Measurements from ENCODE around the gene SCD5.

The SCD5 gene

DNA sequence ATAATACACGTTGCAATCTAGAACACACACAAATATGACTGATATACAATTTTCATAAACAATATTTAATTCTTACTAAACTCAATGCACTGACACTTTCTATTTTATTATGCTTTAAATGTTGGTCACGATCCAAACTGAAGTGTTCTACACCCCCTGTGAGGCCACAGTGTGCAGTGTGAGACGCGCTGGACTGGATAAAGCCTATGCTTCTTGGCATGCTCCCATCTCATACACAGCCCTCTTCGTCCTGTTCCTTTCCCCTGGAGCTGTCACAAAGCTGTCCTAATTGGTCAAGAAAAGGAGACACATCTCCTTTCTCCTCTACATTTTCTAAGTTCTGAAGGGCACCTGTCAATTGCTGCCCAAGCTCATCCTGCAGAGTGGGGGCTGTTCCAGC lies 72.0 kb downstream of the SCD5 start:
- no peak for DNase-seq (ENCODE audit: low read depth)

DNA sequence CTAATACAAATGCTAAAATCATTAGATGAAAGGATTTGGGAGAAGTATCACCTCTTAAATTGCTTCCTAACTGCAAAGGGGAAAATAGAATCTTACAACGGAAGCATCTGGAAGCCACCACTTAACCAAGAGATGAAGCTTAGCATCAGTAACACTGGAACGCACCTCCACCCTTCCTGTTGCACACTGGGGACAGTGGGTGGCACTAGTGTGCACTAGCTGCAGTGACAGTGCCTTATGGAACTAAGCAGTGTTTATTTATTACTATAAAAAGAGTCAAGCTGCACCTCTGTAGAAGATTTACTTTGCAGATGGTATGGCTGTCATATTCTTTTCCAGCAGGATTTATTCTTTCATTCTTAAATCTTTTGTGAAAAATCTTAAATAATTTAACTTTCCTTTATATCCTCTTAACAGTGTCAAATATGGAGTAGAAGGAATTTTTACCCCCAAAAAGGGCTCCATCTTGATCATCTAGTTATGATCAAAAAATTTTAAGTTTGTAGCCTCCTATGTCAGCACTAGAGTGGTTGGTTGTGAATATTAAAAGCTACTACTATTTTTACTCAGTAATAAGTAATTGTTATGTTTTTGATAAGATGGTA lies 76.7 kb downstream of the SCD5 start:
- DNase-seq (ENCODE audit: low read depth): no peak

DNA sequence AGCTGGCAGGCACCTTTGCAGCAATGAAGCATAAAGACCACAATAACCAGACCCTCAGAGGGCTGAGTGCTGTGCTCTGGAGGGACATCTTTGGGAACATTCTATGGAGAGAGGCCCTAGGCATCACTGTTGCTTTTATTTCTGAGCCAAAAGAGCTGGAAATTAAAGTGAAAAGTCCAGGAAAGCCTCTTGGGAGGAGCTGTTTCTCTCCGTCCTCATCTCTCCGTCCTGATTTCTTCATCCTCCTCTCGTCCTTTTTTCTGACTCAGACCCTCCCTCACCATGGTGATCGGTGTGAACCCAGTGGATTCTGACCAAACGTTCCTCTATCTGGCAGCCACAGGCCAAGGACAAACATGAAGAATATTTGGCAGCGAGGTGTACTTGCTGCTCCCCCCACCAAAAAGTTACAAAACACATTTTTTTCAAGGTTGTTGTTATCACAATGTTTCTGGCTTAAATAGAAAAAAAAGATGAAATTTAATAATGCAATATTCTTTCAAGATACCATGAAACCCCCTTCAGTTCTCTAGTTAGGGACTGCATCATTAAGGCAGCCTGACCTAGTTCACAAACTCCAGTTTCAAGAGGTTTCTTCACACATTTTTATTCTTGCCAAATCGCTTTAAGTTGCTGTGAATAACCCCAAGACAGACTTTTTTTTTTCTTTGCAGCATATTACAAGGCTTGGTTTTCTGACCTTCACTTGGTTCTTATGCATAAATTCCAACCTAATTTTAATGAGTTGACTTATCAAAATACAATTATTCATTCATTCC lies 80.2 kb downstream of the SCD5 start:
- DNase-seq (ENCODE audit: low read depth): no peak

DNA sequence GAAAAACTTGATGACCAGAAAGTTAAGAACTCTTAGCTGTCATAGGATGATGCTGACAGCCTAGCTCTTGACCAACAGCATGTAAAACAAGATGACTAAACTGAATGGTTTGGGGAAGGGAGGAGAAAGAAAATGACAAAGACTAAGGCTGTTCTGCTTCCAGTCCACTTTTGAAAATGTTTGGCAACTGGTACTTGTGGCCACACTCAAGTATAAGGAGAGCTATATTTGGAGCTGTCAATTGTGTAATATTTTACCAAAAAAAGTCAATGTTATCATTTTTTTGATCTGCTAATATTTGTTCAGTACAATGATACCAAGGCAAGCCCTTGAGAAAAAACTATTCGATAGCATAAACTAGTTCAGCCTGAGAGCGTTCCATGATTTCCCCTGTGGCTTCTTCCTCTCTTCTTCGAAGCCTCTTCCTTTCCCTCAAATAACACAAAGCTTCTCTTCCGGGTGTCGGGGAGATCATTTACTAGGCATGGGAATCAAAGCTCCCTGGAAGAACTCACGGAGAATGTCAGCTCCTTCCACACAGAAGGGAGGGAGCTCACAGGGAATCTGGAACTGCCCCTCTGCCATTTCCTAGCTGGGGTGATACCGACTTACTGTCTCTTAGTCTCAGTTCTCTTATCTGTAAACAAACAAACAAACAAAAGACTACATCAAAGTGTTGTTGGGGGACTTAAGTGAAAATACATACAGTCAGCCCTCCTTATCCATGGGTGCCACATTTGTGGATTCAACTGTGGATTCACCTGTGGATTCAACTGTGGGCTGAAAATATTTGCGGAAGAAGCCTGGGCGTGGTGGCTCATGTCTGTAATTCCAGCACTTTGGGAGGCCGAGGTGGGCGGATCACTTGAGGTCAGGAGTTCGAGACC lies 82.6 kb downstream of the SCD5 start:
- DNase-seq (ENCODE audit: low read depth): no peak

DNA sequence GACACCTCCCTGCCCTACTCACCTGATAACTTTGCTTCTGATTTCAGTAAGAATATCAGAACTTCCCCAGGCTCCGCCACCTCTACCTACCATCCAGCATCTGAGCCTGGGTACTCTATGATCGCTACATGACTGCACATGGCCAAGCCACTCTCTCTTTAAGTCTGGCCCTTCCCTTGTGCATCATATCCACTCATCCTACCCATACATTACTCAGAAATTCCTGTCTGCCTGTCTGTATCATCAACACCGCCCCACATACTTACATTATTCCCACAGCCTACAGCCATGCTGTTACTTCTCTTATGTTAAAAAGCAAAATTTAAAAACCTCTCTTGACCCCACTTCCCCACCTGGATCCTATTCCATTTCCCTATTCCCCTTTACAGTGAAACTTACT lies 84.7 kb downstream of the SCD5 start:
- DNase-seq (ENCODE audit: low read depth): no peak

DNA sequence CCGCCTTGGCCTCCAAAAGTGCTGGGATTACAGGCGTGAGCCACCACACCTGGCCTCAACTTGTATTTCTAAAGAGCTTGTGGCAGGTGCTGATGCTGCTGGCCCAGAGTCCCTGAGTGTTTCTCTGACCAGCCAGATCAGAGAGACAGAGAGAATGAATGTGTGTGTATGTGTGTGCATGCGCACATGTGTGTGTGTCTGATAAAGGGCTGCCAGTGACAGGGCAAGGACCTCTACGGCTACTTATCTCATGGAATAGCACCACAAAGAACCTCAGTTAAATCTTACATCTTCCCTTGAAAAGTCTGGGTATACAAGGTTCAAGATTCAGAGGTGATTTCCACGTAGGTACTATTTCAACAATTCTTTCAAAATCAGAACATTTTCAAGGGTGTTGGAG lies 86.0 kb downstream of the SCD5 start:
- DNase-seq (ENCODE audit: low read depth): no peak

DNA sequence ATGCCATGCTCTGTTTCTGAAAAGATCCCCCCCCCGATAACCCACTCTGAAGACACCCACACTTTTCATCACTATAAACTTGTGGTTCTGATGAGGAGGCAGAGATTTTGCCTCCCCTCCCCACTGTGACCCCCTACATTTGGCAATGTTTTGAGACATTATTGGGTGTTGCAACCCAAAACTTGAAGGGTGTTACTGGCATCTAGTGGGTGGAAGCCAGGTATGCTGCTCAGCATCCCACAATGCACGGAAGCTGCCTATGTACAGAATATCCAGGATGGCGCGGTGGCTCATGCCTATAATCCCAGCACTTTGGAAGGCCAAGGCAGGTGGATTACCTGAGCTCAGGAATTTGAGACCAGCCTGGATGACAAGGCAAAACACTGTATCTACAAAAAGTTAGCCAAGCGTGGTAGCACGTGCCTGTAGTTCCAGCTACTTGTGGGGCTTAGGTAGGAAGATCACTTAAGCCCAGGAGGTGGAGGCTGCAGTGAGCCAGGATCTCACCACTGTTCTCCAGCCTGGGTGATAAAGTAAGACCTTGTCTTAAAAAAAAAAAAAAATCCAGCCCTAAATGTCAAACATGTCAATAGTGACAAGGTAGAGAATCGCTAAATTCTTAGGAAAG lies 87.3 kb downstream of the SCD5 start:
- DNase-seq (ENCODE audit: low read depth): no peak

DNA sequence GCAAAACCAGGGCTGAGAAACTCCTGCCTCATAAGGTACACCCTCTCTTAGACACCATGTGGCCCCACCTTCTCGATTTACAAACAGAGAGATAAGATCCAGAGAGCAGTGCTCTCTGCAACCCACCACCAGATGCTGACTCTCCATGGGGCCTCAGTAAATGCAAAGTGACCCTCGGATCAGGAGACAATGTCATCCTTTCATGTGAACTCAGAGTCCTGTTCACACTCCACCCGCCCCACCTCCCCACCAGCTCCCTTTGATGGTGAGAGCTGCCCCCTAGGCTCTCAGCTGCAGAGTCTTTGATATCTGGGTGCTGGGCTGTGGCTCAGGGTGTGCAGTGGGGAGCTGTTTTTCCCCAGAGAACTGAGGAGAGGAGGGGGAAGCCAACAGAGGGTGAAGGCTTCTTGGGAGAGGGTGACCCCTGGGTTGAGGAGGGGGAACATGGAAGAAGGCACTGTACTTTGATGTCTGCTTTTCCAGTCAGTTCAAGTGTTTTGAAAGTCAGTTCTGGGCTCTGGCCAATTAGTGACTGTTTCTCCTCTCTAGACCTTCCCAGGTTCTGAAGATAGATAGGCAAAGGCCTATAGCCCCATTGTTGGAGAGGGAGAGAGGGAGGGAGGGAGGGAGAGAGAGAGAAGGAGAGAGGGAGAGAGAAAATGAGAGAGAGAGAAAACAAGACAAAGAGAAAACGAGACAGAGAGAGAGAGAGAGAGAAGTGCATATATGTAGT lies 88.2 kb downstream of the SCD5 start:
- no peak for DNase-seq (ENCODE audit: low read depth)

DNA sequence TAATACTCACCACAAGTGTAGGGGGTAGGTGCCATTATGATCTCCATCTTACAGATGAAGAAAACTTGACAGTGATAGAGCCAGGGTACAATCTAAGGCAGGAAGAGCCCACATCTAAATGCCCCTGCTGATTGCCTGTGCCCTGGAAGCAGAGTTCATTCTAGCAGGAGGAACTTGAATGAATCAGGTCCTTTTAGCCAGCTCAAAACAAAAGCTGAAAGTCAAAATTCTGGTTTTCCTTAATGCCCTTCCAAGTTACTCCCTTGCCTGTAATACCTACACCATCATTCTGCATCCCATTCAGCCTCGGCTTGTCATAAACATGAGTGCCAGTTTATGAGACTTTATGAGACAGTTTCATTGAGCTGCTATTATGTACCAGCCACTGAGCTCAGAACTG lies 89.6 kb downstream of the SCD5 start:
- no peak for DNase-seq (ENCODE audit: low read depth)

DNA sequence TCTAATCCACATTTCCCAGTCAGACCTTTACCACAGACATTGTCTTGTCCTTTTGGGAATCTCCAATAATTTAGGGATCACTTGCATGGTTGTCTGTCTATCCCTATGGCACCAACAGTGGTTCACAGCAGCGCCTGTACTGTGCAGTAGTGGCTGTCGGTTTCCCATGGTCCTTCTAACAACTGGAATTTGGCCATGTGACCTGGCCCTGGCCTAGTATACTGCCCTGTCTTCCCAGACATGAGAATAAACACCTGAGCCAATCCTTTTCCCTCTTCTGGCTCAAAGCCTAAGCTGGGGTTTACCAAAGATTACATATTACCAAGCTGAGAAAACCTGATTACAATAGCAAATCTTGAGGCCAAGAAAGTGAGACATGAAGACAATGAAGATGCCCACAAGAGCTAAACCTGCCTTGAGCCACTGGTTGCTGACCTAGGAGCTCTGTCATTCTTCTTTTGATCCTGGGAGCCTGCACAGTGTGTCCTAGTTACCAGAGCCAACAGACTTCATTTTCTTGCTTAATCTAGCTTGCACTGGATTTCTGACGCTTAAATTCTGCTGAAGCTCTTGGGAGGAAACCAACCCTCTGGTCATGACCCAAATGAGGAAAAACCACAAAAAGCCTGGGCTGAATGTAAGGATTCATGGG lies 92.1 kb downstream of the SCD5 start:
- no peak for DNase-seq (ENCODE audit: low read depth)

DNA sequence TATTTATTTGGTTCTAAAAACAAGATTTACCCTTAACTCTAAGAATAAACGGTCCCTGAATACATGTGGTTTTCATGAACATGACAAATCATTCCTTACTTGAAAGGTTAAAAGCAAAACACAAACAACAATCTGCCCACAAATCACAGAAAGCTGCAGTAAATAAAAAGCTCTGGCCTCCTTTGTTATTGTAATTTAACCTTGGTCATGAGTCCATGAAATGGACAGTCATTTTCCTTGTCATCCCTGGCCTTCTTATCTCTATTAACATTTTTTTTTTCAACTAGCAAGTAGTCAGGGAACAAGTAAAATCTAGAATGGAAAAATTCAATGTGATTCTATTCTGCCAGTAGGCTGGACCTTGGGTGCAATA lies 92.7 kb downstream of the SCD5 start:
- no peak for DNase-seq (ENCODE audit: low read depth)

DNA sequence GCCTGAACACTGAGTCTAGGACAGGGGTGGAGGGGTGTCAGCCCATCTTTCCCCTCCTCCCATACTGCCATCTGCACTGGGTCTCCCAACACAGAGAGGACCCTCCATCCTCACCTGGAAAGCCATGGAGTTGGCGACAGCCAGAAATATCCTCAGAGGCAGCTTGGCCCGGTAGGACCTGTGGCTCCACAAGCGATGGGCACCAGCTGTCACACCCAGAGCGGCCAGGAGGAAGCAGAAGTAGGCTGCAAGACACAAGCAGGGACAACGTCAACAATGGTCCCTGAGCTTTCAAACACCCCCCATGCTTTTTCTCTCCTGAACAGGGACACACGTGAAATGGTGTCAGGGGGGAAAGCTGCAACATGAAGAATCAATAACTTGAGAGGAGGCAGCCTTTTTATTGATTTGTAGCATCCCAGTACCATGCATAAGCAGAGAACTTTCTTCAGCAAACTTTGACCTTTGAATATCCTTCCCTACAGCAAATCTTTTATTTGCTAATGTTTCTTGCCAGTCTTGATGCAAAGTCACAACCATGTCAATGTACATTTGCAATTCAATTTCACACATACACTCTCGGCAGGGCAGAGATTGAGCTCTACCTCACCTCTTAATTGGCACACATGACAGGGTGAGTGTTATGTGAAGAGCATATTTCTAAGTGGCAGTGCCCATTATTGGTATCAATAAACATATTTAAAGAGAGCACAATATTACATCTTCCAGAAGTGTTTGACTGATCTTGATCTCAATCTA lies 93.2 kb downstream of the SCD5 start:
- no peak for DNase-seq (ENCODE audit: low read depth)

DNA sequence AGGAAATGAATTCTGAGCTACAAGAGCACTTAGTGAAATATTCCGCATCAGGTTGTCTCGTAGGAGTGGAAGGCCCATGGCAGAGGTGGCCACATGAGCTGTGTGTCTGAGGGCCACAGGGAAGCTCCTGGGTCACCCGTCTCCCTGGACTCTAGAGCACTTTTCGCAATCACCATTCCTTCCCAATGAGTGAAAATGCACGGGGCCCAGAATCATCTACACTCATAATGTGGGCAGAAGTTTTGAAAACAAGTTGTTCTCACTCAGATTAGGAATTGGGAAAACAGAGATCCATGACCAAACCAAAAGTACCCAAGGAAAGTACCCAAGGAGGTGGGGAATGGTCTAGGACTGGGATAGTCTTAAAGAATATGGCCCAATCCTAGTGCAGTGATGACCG lies 94.4 kb downstream of the SCD5 start:
- DNase-seq (ENCODE audit: low read depth): no peak

DNA sequence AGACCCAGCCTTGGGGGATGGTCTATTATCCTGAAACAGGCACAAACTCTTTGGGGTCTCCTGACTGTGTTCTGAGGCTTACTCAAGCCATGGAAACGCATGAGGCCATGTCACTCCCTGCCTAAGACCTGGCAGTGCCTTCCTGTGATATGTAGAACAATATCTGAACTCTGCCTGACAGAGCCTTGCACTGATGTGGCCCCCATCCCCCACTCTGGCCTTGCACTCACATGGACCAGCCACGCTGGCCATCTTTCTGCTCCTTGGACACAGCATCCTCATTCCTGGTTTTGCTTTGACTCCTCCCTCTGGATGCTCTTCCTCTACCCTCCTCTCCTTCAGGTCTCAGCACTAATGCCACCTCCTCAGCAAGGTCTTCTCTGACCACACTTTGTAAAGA lies 100.2 kb downstream of the SCD5 start:
- no peak for DNase-seq (ENCODE audit: low read depth)

DNA sequence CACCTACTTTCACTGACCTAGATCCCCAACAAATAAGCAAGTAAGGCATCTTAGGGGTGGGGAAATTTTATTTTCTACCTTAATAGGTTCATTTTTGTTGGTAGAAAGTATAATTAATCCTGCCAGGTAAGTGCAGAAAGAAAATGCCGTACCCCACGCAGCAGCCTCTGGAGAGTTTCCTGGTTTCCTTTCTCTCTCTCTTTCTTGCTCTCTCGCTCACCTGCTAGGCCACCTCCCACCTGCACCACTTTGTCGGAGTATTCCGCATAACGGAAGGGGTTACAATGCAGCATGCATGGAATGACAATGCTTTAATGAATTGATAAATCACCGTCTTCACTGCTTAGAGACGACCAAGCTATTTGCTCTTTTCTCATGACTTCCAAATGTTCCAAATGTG lies 101.0 kb downstream of the SCD5 start:
- DNase-seq (ENCODE audit: low read depth): no peak

DNA sequence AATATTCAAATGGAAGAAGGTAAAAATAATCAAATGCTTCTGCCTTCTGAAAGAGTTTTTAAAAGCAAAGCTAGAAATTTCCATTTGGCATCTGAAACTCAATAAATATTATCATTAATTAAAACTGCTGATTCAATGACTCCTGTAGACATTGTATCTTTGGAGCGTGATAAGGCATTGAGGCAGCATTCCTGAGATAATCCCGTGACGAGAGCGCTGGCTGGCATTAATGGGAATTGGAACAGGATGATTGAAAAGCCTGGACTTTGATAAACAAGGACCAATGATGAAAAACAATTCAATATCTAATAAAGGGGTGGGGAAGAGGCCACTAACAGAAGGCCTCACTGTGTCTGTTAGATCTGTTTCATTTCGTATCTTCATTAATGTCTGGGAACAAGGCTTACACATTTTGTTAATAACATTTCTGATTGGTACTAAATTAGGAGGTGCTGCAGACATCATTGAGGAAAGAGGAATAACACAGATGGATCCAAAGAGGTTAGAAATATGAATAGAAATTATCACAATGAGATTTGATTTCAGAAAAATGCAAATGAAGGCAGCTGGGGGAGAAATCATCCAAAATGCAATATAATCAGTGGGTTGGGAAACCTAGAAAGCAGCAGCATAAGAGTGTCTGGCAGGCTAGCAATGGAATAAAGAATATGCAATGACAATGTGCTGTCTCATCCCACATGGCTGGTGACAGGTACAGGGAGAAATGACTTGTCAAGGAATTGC lies 102.3 kb downstream of the SCD5 start:
- DNase-seq (ENCODE audit: low read depth): no peak

DNA sequence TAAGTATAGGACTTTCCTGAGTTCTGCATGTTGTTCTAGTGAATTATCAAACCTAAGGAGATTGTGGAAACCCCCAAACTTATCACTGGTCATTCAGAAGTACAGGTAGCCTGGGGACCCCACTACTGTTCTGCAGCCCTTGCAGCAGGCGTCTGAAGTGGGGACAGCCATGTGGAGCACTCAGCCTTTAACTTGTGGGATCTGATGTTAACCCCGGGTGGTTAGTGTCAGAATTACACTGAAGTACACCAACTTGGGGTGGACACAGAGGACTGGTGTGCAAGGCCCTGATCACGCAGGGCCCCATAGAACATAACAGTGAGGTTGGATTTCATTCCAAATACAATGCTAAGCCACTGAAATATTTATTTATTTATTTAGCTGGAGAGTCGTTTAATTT lies 103.7 kb downstream of the SCD5 start:
- DNase-seq (ENCODE audit: low read depth): no peak

DNA sequence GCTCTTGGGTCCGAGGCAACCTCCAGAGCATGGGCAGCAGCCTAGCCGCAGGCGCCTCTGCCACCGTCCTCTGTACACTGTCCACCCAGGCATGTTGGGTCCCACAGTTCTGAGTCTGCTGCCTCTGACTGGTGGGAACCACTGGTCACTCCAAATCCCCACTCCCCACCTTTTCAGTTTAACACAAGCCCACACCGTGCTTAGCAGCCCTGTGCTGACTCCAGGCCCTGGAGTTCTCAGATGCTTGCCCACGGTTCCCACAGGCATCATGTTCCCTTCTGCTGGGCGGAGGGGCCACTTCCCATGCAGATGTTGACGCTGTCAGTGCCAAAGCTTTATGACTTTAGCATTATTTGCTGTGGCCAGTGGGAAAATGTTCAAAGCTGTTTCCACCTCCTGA lies 104.5 kb downstream of the SCD5 start:
- DNase-seq (ENCODE audit: low read depth): no peak

DNA sequence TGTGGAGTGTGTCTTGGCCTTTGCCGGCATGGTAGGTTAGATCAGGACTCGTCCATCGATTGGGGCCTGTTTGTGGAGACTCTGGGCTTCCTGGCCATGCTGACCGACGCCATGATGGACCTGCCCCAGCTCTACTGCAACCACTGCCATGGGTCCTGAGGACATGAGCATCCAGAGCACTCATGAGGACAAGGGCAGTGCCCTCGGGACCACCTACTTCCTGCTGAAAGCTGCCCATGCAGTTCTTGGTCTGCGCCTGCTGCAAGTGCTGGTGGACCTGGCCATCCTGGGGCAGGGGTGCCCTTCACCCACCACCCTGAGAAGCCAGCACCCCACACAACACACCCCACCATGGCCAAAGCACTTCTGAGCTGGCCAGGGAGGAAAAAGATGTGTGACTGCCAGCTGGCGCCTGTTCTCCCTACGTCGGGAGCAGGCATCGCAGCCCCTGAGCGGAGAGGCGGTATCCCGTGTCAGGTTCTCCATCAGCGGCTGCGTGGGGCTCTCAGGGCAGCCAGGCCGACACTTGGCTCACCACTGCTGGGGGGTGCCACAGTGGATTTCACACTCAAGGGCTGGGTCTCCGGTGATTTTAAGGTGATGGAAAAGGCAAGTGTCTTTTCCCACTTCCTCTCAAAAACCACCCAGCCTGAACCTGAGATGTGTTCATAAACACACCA lies 106.4 kb downstream of the SCD5 start:
- DNase-seq (ENCODE audit: low read depth): no peak

Data from T-helper 22 cell (primary cell).